Erythroblast (primary cell): Measurements from ENCODE around the gene SPRTN.

Experiments
- GATA1 ChIP-seq: IDR thresholded peaks from 2 replicates; pipeline ENCODE4 v1.6.1; 2011; ENCODE audit warnings: low read depth, mild to moderate bottlenecking, control low read depth, low read length, moderate library complexity
- POLR2A ChIP-seq: IDR thresholded peaks from 2 replicates; pipeline ENCODE4 v1.6.1; 2011; ENCODE audit warnings: mild to moderate bottlenecking, low read length

DNA sequence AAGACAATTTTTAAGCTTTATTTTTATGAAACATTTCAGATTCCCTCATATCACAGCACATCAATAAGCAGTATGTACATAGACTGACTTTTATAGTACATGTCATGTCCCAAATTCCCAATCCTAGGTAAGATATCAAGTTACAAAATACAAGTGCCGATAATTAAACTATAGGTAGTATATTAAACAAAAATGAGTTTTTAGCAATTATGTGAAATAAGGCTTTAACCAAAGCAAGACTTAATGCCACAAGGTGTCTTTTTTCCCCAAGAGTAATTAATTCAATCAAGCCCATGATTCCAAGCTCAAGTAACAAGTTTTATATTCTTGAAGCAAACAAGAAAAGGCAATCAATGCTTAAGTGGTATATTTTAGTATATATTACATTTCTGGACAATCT is 5.3 kb upstream of the SPRTN start:
- TF ChIP-seq POLR2A = no peak
- no peak for TF ChIP-seq GATA1
